Adrenal gland (tissue), 19 donors: ENCODE data around the gene ACTR5. TPM values are rescaled to one million over a fixed set of nuclear protein-coding genes. Genes with fewer than 3 reads are reported as not detected.

Source experiments
- DNase-seq, 7 donors: peaks; one replicate each; pipeline ENCODE4 v3.0.0-alpha.2; 2019 to 2020
- H3K27ac ChIP-seq, 5 donors: fragments of 200-600 bp; sonication (generic) in 4 of 5; 1 replicate in 3 of 5; 2 replicates in 2 of 5; pipeline versions ENCODE4 v1.5.1 to v1.8.0; 2016 to 2020; ENCODE audit warnings: mild to moderate bottlenecking in 1 of 5
- H3K27me3 ChIP-seq: fragments of 200-600 bp; 2 replicates; pipeline ENCODE4 v1.8.0; 2021
- H3K36me3 ChIP-seq, 2 donors: fragments of 200-600 bp; replicated peaks in 1 of 2; 1 replicate in 1 of 2; 2 replicates in 1 of 2; pipeline versions ENCODE4 v1.5.1 to v1.8.0; 2018 to 2022
- H3K4me1 ChIP-seq, 2 donors: fragments of 200-600 bp; replicated peaks in 1 of 2; 1 replicate in 1 of 2; 2 replicates in 1 of 2; pipeline versions ENCODE4 v1.5.1 to v1.8.0; 2018 to 2021
- H3K4me3 ChIP-seq, 4 donors: fragments of 200-600 bp; sonication (generic) in 3 of 4; one replicate each; pipeline ENCODE4 v1.5.1; 2016 to 2018
- H3K9me3 ChIP-seq, 3 donors: fragments of 200-600 bp; sonication (generic) in 1 of 3; replicated peaks in 1 of 3; 1 replicate in 2 of 3; 2 replicates in 1 of 3; pipeline versions ENCODE4 v1.5.1 to v1.8.0; 2016 to 2021
- POLR2A ChIP-seq, 2 donors: fragments of 450-650 bp; IDR thresholded peaks; one replicate each; pipeline ENCODE4 v1.6.1; 2017; ENCODE audit warnings: antibody characterized with exemption in 2 of 2, mild to moderate bottlenecking in 2 of 2, moderate library complexity in 1 of 2
- WGBS, 4 donors: extraction: QIAGEN DNeasy Blood & Tissue Kit in 2 of 4; methylation state at CpG; one replicate each; pipeline versions ENCODE4 v1.1.5 to v1.1.7; 2013 to 2017; 5-methylcytosine and 5-hydroxymethylcytosine counted together
- intact Hi-C, 2 donors: fragments of 100-400 bp; cut with DNase I; formaldehyde crosslinking; loops; one replicate each; pipeline versions ENCODE4 v1.14.1 to v1.15.0; 2022 to 2023
- long read RNA-seq, 10 donors: library from polyadenylated mRNA in 3 of 10; unstranded in 2 of 10; stranded (forward) in 1 of 10; transcript quantifications; one replicate each; pipeline ENCODE4 v2.0.0 and lab custom pipeline, GENCODE V29; 2021 to 2026
- polyA plus RNA-seq, 3 donors: library from polyadenylated mRNA; stranded (reverse); fragments of 200-250 nt in 2 of 3; fragments of 350-450 nt in 1 of 3; fragmentation: Illumina TruSeq in 1 of 3; extraction: RNeasy Lipid Tissue Mini Kit (QIAGEN cat#74804) in 1 of 3; gene quantifications; one replicate each; pipeline ENCODE4 v1.2.3, GENCODE V29; 2013 to 2014
- total RNA-seq, 9 donors: library from RNA; depleted of rRNA in 4 of 9; stranded (reverse); fragments of >200 nt in 4 of 9; fragments of 120-200 nt in 1 of 9; fragmentation: NEBNext Ultra II Directional in 1 of 9; extraction: Animal tissue kit (Norgen Biotek cat#: 25700) in 1 of 9; gene quantifications; one replicate each; pipeline versions ENCODE4 v1.1.0 to v1.2.4, GENCODE V29; 2013 to 2023
- TF ChIP-seq, protein P1 (sequence below), 6 experiments: fragments of 450-650 bp in 4 of 6; fragments of 200-600 bp in 2 of 6; sonication (generic) in 1 of 6; IDR thresholded peaks; 1 replicate in 5 of 6; 2 replicates in 1 of 6; pipeline versions ENCODE4 v1.5.1 to v1.8.0; 2016 to 2021; ENCODE audit warnings: antibody characterized with exemption in 6 of 6, mild to moderate bottlenecking in 2 of 6, moderate library complexity in 1 of 6
- donor health status: healthy with polysubstance abuse.
- donor health status: Bipolar disorder and iron deficiency.
- donor health status: DM: yes; HTN: yes; CAD: no.
- donor health status: DM: no; HTN: no; CAD: no.
- donor health status: DM: no; HTN: no; CAD: no.
- donor health status: DM: yes; HTN: yes; CAD: no.

The ACTR5 gene
- total RNA-seq (1 to 10 TPM; 5.5 to 8.9 (median 6.7) TPM), polyA plus RNA-seq (10 to 100 TPM in 1 of 3 donors, 1 to 10 TPM in 2; 5.6 to 10.5 (median 8.4) TPM)
- long read RNA-seq, donor 1, partial matches to known transcripts: 0 of 1 reads
- long read RNA-seq, donor 1, other reads (novel, unspliced or antisense): 0 of 1 reads
- long read RNA-seq, donor 2: 0 reads
- long read RNA-seq, donor 3: 0 reads
- long read RNA-seq, donor 4, transcript ACTR5-201 (9 exons, 2,565 nt): major isoform, 5 of 6 reads
- long read RNA-seq, donor 4, partial matches to known transcripts: 0 of 6 reads
- long read RNA-seq, donor 4, other reads (novel, unspliced or antisense): 1 of 6 reads
- long read RNA-seq, donor 5, transcript ACTR5-201 (9 exons, 2,565 nt): major isoform, 11 of 24 reads
- long read RNA-seq, donor 5, partial matches to known transcripts: 2 of 24 reads
- long read RNA-seq, donor 5, other reads (novel, unspliced or antisense): 11 of 24 reads
- long read RNA-seq, donor 6, partial matches to known transcripts: 0 of 2 reads
- long read RNA-seq, donor 6, other reads (novel, unspliced or antisense): 1 of 2 reads
- long read RNA-seq, donor 7: 0 reads
- long read RNA-seq, donor 8, partial matches to known transcripts: 0 of 1 reads
- long read RNA-seq, donor 8, other reads (novel, unspliced or antisense): 0 of 1 reads
- long read RNA-seq, donor 9, partial matches to known transcripts: 0 of 2 reads
- long read RNA-seq, donor 9, other reads (novel, unspliced or antisense): 0 of 2 reads
- long read RNA-seq, donor 10: 0 reads

DNA sequence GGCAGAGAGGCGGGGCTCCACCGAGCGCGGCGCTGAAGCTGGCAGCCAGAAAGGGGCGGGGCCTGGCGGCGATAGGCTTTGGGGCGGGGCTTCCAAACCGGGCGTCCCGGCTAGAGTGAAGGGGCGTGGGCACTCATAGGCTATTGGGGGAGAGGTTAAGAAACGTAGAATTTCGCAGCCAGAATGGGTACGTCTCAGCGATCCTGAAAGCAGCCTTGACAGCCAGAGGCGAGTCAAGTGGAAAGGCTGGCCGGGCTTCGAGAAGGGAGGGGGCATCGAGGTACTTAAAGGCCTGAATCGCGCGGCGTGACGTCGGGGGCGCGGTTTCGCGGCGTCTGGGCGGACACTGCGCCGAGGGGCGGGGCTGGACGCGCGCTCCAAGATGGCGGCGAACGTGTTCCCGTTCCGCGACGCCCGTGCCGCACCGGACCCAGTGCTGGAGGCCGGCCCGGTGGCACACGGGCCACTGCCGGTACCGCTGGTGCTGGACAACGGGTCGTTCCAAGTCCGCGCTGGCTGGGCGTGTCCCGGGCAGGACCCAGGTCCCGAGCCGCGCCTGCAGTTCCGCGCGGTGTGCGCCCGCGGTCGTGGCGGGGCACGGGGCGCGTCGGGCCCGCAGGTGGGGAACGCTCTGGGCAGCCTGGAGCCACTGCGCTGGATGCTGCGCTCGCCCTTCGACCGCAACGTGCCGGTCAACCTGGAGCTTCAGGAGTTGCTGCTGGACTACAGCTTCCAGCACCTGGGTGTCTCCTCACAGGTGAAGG is at the start of gene ACTR5:
Gene ACTR5, plus strand, starts transcription at position 364 of the 764 bp plus-strand sequence. Its CDS starts 19 bp downstream, at position 383.
- Histone ChIP-seq H3K4me1 (peaks cover 10 to 13% of the 10 kb centered on the region in 2 donors), H3K27me3 (no peaks in the 10 kb centered on the region), H3K36me3 (peaks cover 0 to 4% of the 10 kb centered on the region in 2 donors), H3K9me3 (no peaks in the 10 kb centered on the region), H3K27ac (peak within 1 kb of the TSS; percentile 18 to 96 (median 80)), H3K4me3 (peak within 1 kb of the TSS; percentile 21 to 96 (median 68))
- DNase-seq: peak; percentile 91 to 97 (median 94)
- 0 to 1% (median 0%) methylated on average over 14 to 84 of the region's 84 CpGs for WGBS, 4 donors
- TF ChIP-seq POLR2A (IDR thresholded peaks at IDR 0.05): peak in 1 of 2 donors; percentile 51
- TF ChIP-seq, protein P1, sequence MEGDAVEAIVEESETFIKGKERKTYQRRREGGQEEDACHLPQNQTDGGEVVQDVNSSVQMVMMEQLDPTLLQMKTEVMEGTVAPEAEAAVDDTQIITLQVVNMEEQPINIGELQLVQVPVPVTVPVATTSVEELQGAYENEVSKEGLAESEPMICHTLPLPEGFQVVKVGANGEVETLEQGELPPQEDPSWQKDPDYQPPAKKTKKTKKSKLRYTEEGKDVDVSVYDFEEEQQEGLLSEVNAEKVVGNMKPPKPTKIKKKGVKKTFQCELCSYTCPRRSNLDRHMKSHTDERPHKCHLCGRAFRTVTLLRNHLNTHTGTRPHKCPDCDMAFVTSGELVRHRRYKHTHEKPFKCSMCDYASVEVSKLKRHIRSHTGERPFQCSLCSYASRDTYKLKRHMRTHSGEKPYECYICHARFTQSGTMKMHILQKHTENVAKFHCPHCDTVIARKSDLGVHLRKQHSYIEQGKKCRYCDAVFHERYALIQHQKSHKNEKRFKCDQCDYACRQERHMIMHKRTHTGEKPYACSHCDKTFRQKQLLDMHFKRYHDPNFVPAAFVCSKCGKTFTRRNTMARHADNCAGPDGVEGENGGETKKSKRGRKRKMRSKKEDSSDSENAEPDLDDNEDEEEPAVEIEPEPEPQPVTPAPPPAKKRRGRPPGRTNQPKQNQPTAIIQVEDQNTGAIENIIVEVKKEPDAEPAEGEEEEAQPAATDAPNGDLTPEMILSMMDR (IDR thresholded peaks at IDR 0.05): no peak
- intact Hi-C loops: no loop called here

DNA sequence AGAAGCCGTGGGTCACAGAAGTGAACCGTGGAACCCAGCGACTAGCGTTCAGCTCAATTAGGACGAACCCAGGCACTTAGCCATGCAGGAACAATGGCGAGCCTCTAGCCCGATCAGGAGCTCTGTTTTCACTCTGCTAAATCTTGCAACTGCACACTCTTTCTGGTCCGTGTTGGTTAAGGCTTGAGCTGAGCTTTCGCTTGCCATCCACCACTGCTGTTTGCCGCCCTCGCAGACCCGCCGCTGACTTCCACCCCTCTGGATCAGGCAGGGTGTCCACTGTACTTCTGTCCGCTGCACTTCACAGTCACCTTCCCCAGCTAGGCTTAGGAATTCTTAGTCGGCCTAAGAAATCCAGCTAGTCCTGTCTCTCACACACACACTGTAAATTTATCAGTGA is 49.7 kb upstream of the ACTR5 start:
- H3K27me3 ChIP-seq: no peaks in the 10 kb centered on the region
- 73 to 80% (median 74%) methylated on average over 15 of the region's 15 CpGs for WGBS, 4 donors

DNA sequence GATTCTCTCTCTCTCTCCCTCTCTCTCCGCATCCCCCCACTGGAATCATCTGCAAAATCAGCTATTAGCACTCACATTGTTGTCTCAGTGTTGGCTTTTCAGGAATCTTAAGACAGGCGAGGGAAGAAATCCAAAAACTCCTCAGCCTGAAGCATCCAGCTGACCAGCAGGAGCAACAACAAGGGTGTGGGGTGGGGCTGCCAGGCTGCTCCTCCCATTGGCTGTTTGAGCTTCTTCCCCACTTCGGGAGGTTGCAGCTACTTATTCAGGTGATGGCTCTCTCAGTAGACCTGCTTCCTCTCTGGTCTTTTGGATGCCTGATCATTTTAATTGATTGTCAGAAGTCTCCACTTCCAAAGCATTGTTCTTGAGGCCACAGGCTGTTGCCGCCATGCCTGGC is 48.1 kb upstream of the ACTR5 start:
- no peak for DNase-seq
- Histone ChIP-seq H3K9me3 (no peaks in the 10 kb centered on the region), H3K36me3 (no peaks in the 10 kb centered on the region), H3K4me3 (no peak overlapping the region), H3K27ac (no peak overlapping the region), H3K4me1 (no peaks in the 10 kb centered on the region), H3K27me3 (no peaks in the 10 kb centered on the region)
- TF ChIP-seq POLR2A (IDR thresholded peaks at IDR 0.05): no peak
- TF ChIP-seq, protein P1 (IDR thresholded peaks at IDR 0.05): no peak
- 30 to 56% (median 47%) methylated on average over 4 of the region's 4 CpGs for WGBS, 4 donors
- intact Hi-C loops: no loop called here

More for the DNA sequence above, 49.7 kb upstream of the ACTR5 start:
- Histone ChIP-seq H3K36me3 (no peaks in the 10 kb centered on the region), H3K27ac (no peak overlapping the region), H3K4me1 (no peaks in the 10 kb centered on the region), H3K4me3 (no peak overlapping the region), H3K9me3 (no peaks in the 10 kb centered on the region)
- DNase-seq: no peak
- intact Hi-C loops: no loop called here
- TF ChIP-seq POLR2A (IDR thresholded peaks at IDR 0.05): no peak
- TF ChIP-seq, protein P1 (IDR thresholded peaks at IDR 0.05): no peak

DNA sequence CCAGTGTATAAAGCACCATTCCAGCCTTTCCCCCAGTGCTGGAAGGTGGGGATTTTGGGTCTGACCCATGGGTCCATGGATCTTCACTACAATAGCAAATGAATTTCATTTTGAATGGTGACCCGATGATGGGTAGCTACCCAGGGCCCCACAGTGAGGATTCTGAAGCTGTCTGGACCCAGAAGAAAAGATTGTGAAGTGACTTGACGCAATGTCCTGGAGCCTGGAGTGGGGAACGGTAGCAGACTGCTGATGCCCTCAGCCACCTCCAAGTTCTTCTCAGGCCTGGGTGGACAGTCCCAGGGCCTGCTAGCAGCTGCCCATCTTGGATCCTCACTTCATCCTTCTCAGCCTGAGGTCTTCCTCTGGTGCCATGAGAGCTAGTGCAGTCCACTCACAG is 47.3 kb upstream of the ACTR5 start:
- intact Hi-C loops: no loop called here
- Histone ChIP-seq H3K4me3 (no peak overlapping the region), H3K36me3 (no peaks in the 10 kb centered on the region), H3K27ac (no peak overlapping the region), H3K4me1 (no peaks in the 10 kb centered on the region), H3K9me3 (no peaks in the 10 kb centered on the region), H3K27me3 (no peaks in the 10 kb centered on the region)
- DNase-seq: no peak
- TF ChIP-seq, protein P1 (IDR thresholded peaks at IDR 0.05): no peak
- no peak for TF ChIP-seq POLR2A (IDR thresholded peaks at IDR 0.05)
- 69 to 83% (median 81%) methylated on average over 3 of the region's 3 CpGs for WGBS, 4 donors
